Breast epithelium (tissue), 3 donors: ENCODE data around the gene PTPRZ1.

Experiments used
- CTCF ChIP-seq, 3 donors: fragments of 450-650 bp; IDR thresholded peaks; one replicate each; pipeline ENCODE4 v1.5.1; 2016 to 2017; ENCODE audit warnings: antibody characterized with exemption in 3 of 3, mild to moderate bottlenecking in 3 of 3, moderate library complexity in 3 of 3
- POLR2A ChIP-seq: fragments of 450-650 bp; IDR thresholded peaks from one replicate; pipeline ENCODE4 v1.6.1; 2016; ENCODE audit warnings: antibody characterized with exemption, mild to moderate bottlenecking, moderate library complexity
- POLR2AphosphoS5 ChIP-seq, 3 donors: sonication (generic); formaldehyde crosslinking; IDR thresholded peaks; one replicate each; pipeline ENCODE4 v1.6.1; 2017; ENCODE audit warnings: antibody characterized with exemption in 3 of 3

- no peak for TF ChIP-seq CTCF (IDR thresholded peaks at IDR 0.05)
- no peak for TF ChIP-seq POLR2AphosphoS5 (IDR thresholded peaks at IDR 0.05)
- TF ChIP-seq POLR2A: no peak
Observed at GRCh38 chr7:121945480-121946236, 72.7 kb downstream of the PTPRZ1 start.
